Stimulated activated CD4-positive, alpha-beta T cell treated with anti-CD3 and anti-CD28 coated beads, Interleukin-15, amount 100 ng/mL, for 1 hour (primary cell): ENCODE data around the gene KPTN.

Experiments
- DNase-seq, 2 donors: peaks; one replicate each; pipeline ENCODE4 v3.0.0-alpha.2; 2020; ENCODE audit warnings: low read depth in 1 of 2, low spot score in 1 of 2

The KPTN gene

GRCh38 chr19:47435883-47436417 is 48.1 kb downstream of the KPTN start:
- DNase-seq, result no peak

- no peak for DNase-seq
These were observed 48.8 kb downstream of the KPTN start for GRCh38 chr19:47435196-47435595.

DNA sequence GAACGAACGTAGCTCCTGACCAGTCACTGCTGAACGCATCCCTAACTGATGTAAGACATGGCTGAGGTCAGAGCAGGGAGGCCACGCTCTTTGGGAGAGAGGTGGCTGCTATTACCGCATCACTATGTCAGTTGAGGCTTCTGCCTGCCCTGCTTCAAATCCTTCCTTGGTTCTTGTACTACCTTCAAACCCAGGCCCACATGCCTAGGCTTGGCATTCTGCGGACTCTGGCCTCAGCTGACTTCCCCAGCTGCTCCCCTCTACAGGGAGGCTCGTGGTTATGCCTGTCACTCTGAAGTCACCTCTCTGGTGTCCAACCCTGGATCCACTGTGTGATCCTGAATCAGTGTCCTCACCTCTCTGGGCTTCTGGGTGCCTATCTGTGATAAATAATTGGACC is 49.9 kb downstream of the KPTN start:
- no peak for DNase-seq

DNA sequence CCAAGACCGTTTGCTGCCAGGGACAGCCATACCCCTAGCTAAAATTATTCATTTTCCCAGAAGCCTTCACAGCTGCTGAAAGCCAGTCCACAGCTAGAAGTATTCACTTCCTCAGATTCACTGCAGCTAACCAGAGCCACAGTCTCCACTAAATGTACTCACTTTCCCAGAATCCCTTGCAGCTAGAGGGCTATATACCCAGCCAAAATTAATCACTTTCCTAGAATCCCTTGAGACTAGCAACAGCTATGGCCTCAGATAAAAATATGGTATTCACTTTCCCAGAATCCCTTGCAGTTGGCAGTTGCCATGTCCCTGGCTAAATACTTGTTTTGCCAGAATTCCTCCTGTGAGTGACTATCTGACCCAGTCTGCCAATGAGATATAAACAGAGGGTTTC is 50.9 kb downstream of the KPTN start:
- DNase-seq, result no peak

- no peak for DNase-seq
These were observed 51.5 kb downstream of the KPTN start for GRCh38 chr19:47432499-47432898.

DNA sequence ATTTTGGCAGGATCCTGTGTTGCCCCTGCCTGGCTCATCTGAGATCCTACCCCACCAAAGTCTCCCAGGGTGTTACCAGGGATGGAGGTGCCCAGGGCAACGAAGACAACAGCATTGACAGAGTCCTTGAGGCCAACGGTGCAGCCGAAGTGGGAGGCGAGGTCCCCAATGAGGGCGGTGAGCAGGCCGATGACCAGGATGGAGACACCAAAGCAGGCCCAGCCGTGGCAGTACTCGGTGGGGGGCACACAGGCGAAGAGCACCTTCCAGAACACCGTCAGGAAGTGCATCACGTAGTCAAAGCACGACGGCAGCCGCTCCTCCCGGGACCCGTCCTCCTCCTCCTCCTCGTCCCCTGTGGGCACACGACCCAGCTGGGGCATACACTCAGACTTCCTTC is 51.9 kb downstream of the KPTN start:
- no peak for DNase-seq

DNA sequence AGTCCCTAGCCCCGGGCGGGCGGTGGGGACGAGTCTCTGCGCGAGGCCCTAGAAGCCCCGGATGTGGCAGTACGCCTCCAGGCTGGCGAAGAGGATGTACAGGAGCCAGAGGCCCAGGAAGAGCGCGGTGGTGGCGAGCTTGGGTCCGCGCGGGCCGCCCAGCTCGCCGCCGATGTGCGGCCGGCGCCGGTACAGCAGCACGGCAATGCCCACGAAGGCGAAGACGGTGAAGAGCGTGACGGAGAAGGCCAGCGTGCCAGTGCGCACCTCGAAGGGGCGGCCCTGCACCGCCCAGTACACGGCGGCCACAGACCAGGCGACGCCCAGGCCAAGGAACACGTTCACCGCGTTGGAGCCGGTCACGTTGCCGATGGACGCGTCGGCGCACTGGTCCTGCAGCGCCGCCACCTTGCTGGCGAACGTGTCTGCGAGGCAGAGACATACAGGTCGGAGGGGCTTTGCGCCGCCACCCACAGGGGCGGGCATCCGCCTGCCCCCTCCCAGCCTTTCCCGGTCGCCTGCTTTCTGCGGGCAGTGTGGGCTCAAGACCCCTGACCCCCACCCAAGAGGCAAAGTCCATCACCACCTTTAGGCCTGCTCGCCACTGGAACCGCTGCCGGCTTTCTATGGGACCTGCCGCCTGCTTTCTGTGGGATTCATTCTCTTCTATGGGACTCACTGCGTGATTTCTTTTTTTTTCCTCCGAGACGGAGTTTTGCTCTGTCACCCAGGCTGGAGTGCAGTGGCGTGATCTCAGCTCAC is 53.8 kb downstream of the KPTN start:
- no peak for DNase-seq

DNA sequence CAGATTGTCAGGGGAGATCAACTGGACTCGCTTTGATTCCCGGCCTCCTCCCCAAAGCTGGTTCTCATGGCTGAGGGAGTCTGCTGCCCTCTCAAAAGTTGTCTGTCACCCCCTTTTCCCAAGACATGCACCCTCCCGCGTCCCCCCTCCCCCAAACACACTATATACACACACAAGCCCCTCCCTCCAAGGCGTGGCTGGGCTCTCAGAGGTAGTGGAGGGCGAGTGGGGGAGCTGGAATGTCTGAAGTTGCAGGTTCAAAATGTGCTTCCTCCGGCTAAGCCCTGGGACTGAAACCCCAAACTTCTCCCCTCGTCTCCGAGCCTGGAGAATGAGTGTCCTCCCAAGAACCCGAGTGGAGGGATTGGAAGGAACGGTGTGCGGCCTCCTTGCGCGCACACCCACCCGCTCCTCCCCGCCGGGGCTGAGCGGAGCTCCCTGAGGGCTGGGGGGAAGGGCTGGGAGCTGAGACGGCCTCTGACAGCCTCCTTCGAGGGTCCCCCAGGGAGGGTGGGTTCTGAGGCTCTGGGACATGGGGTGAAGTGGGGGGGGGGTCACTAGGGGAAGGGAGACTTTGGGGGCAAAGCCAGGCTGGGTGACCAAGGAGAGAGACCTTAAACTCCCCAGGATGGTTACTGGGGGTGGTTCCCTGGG is 54.8 kb downstream of the KPTN start:
- DNase-seq, result no peak

GRCh38 chr19:47428177-47428894 is 55.7 kb downstream of the KPTN start:
- DNase-seq, result peak; percentile 53 to 60

- DNase-seq, result peak; percentile 31 to 56
These were observed 56.5 kb downstream of the KPTN start for GRCh38 chr19:47427241-47428176.
